ENCODE data around the gene MOB2.

MOB2 gene

DNA sequence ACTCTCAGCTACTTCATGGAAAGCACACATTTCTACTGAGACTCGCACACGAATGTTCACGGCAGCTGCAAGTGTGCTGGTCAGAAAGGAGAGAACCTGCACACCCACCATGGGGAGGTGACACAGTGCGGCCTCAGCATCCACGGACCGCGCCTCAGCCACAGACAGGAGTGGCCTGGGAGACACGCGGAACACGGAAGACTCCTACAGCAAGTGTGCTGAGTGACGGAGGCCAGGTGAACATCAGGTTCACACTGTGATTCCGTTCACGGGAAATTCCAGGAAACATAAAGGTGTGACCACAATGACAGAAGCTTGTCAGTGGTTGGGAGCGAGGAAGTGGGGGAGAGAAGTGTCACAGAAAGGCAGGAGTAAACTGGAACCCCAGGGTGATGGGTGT is 13.3 kb upstream of the MOB2 start:
- TF ChIP-seq, protein P1, sequence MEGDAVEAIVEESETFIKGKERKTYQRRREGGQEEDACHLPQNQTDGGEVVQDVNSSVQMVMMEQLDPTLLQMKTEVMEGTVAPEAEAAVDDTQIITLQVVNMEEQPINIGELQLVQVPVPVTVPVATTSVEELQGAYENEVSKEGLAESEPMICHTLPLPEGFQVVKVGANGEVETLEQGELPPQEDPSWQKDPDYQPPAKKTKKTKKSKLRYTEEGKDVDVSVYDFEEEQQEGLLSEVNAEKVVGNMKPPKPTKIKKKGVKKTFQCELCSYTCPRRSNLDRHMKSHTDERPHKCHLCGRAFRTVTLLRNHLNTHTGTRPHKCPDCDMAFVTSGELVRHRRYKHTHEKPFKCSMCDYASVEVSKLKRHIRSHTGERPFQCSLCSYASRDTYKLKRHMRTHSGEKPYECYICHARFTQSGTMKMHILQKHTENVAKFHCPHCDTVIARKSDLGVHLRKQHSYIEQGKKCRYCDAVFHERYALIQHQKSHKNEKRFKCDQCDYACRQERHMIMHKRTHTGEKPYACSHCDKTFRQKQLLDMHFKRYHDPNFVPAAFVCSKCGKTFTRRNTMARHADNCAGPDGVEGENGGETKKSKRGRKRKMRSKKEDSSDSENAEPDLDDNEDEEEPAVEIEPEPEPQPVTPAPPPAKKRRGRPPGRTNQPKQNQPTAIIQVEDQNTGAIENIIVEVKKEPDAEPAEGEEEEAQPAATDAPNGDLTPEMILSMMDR (IDR thresholded peaks at IDR 0.05): no peak

DNA sequence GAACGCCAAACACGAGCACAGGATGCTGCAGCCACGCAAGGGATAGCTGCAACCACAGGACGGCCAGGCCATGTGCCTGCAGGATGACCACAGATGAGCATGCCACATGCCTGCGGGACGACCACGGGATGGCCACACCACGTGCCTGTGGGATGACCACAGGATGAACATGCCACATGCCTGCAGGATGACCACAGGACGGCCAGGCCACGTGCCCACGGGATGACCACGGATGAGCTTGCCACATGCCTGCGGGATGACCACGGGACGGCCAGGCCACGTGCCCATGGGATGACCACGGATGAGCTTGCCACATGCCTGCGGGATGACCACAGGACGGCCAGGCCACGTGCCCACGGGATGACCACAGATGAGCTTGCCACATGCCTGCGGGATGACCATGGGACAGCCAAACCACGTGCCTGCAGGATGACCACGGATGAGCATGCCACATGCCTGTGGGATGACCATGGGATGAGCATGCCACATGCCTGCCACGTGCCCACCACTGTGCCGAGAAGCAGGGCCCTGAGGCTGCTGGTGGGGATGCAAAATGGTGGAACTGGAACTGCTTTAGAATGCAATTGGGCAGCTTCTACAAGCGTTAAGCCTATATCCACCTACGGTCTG is 12.8 kb upstream of the MOB2 start:
- TF ChIP-seq, protein P1 (IDR thresholded peaks at IDR 0.05): no peak

GRCh38 chr11:1498262-1498661 is 11.7 kb upstream of the MOB2 start:
- TF ChIP-seq, protein P1 (IDR thresholded peaks at IDR 0.05): no peak

- TF ChIP-seq, protein P1 (IDR thresholded peaks at IDR 0.05): no peak
Observed at GRCh38 chr11:1497600-1497999, 11.0 kb upstream of the MOB2 start.

- TF ChIP-seq, protein P1 (IDR thresholded peaks at IDR 0.05): no peak
Observed at GRCh38 chr11:1496761-1497095, 10.1 kb upstream of the MOB2 start.

DNA sequence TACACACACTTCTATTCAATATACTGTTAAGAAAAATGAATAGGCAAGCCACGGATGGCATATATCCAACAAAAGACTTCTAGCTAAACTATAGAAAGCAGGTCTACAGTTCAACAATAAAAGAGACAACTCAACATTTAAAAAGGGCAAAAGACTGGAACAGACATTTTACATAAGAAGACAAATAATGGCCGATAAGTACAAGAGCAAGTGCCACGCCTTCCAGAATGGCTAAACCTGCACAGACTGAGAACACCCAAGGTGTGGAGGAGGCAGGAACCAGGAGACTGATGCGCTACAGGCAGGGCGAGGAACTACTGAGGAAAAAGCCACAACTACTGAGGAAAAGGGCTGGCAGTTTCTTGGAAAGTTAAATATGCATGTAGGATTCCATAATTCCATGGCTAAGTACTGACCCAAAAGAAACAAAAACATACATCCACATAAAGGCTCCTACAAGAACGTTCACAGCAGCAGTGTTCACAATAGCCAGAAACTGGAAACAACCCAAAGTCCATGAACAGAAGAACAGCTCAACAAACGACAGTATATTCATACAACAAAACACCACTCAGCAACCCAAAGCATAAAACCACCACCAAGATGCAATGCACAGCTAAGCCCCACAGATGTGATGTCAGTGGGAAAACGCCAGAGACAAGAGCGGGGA is 9.6 kb upstream of the MOB2 start:
- TF ChIP-seq, protein P1 (IDR thresholded peaks at IDR 0.05): no peak

DNA sequence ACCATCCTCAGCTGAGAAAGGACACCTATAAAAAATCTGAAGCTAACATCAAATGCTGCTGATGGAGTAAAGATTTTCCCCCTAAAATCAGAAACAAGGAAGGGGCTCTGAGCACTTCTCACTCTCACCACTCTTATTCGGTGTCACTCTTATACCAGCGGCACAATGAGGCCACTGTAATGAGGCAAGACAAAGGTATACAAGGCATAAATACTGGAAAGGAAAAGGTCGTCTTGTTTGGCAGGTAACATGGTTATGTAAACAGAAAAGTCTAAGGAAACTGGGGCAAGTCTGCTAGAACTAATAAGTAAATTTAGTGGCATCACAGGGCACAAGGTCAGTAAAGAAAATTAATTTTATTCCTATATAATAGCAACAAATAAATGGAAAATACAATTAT is 8.1 kb upstream of the MOB2 start:
- TF ChIP-seq, protein P1 (IDR thresholded peaks at IDR 0.05): no peak
